ENCODE measurements around the gene ZNF407. TPM values are rescaled to one million over a fixed set of nuclear protein-coding genes. Genes with fewer than 3 reads are reported as not detected.

ZNF407 gene
- total RNA-seq, 1 experiment from 2014 or later = 15.9 TPM

GRCh38 chr18:75073654-75074053, 476.0 kb downstream of the ZNF407 start:
- Histone ChIP-seq H3K9me3 (ENCODE audit: low read depth, low read length, poor library complexity, severe bottlenecking) (no peaks in the 10 kb centered on the region), H3K27ac (ENCODE audit: low read depth, low read length, poor library complexity, severe bottlenecking) (no peak overlapping the region), H3K36me3 (ENCODE audit: insufficient read depth, low read length, poor library complexity, severe bottlenecking) (no peaks in the 10 kb centered on the region), H3K27me3 (replicated peaks; ENCODE audit: insufficient read depth, low read depth, low read length, poor library complexity) (no peaks in the 10 kb centered on the region), H3K4me1 (ENCODE audit: insufficient read depth, low read length, poor library complexity, severe bottlenecking) (peaks cover 8% of the 10 kb centered on the region), H3K4me3 (ENCODE audit: low read depth, low read length, poor library complexity, severe bottlenecking) (no peak overlapping the region)
- ChIA-PET CTCF (no interaction called here), POLR2A (ENCODE audit: low non-redundant PET) (no interaction called here)
- no TSS peak for BruUV-seq (replicated peaks)
- DNase-seq (ENCODE audit: low spot score) = no peak
- no peak for TF ChIP-seq EZH2 (IDR thresholded peaks at IDR 0.05; ENCODE audit: borderline replicate concordance, low read depth, low read length, poor library complexity, severe bottlenecking)
- TF ChIP-seq CTCF (conservative IDR thresholded peaks at IDR 0.05; ENCODE audit: low read depth, low read length) = no peak
- intact Hi-C loops (cut with micrococcal nuclease; ENCODE audit: unreplicated experiment) = no loop called here

DNA sequence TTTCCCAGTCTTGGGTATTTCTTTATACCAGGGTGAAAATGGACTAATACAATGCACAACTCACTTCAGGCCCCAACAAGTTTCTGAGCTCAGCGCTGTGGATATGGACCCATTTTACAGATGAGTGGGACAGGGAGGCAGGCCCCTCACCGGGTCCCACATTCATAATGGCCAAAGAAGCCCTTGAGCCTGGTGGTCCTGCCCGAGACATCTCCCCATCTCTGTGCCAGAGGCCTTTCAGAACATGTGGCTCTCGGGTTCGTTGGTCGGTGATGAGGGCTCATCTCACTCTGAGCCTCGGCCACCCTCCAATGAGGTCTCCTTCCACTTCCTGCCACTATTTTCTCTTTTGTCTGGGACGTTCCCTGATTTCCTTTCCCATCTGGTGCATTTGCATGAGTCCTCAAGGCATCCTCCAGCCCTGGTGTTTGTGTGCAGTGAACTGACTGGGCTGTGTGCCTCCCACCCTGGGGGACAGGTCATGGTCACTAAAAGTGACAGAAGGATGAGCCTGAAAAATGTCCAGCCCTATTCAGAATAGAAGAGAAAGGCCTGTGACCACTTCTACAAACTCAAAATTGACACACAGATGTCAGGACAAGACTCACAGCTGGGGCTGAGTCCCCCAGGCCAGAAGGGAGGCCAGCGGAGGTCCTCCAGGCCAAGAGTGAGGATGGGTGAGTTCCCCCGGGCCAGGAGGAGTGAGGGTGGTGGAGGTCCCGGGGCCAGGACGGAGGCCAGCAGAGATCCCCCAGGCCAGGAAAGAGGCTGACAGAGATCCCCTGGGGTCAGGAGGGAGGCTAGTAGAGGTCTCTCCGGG, 476.7 kb downstream of the ZNF407 start:
- no peak for DNase-seq (ENCODE audit: low spot score)
- H3K27ac ChIP-seq (ENCODE audit: low read depth, low read length, poor library complexity, severe bottlenecking) = no peak overlapping the region
- intact Hi-C loops (cut with micrococcal nuclease; ENCODE audit: unreplicated experiment) = no loop called here
- H3K4me3 ChIP-seq (ENCODE audit: low read depth, low read length, poor library complexity, severe bottlenecking) = no peak overlapping the region
- ChIA-PET CTCF (no interaction called here), POLR2A (ENCODE audit: low non-redundant PET) (no interaction called here)
- no peaks in the 10 kb centered on the region for H3K36me3 ChIP-seq (ENCODE audit: insufficient read depth, low read length, poor library complexity, severe bottlenecking)
- TF ChIP-seq EZH2 (IDR thresholded peaks at IDR 0.05; ENCODE audit: borderline replicate concordance, low read depth, low read length, poor library complexity, severe bottlenecking) (no peak), CTCF (conservative IDR thresholded peaks at IDR 0.05; ENCODE audit: low read depth, low read length) (no peak)
- peaks cover 8% of the 10 kb centered on the region for H3K4me1 ChIP-seq (ENCODE audit: insufficient read depth, low read length, poor library complexity, severe bottlenecking)
- no peaks in the 10 kb centered on the region for H3K9me3 ChIP-seq (ENCODE audit: low read depth, low read length, poor library complexity, severe bottlenecking)
- no peaks in the 10 kb centered on the region for H3K27me3 ChIP-seq (replicated peaks; ENCODE audit: insufficient read depth, low read depth, low read length, poor library complexity)
- no TSS peak for BruUV-seq (replicated peaks)

- intact Hi-C loops (cut with micrococcal nuclease; ENCODE audit: unreplicated experiment) = no loop called here
- CTCF ChIA-PET = no interaction called here
These were observed 477.3 kb downstream of the ZNF407 start for GRCh38 chr18:75075016-75075305.

More at GRCh38 chr18:75075016-75075305, 477.3 kb downstream of the ZNF407 start:
- Histone ChIP-seq H3K36me3 (ENCODE audit: insufficient read depth, low read length, poor library complexity, severe bottlenecking) (no peaks in the 10 kb centered on the region), H3K27me3 (replicated peaks; ENCODE audit: insufficient read depth, low read depth, low read length, poor library complexity) (no peaks in the 10 kb centered on the region), H3K4me1 (ENCODE audit: insufficient read depth, low read length, poor library complexity, severe bottlenecking) (peaks cover 8% of the 10 kb centered on the region), H3K9me3 (ENCODE audit: low read depth, low read length, poor library complexity, severe bottlenecking) (no peaks in the 10 kb centered on the region), H3K4me3 (ENCODE audit: low read depth, low read length, poor library complexity, severe bottlenecking) (no peak overlapping the region), H3K27ac (ENCODE audit: low read depth, low read length, poor library complexity, severe bottlenecking) (no peak overlapping the region)
- no peak for DNase-seq (ENCODE audit: low spot score)
- BruUV-seq (replicated peaks) = no TSS peak
- POLR2A ChIA-PET (ENCODE audit: low non-redundant PET) = no interaction called here
- no peak for TF ChIP-seq CTCF (conservative IDR thresholded peaks at IDR 0.05; ENCODE audit: low read depth, low read length)
- TF ChIP-seq EZH2 (IDR thresholded peaks at IDR 0.05; ENCODE audit: borderline replicate concordance, low read depth, low read length, poor library complexity, severe bottlenecking) = no peak

Data from A673 (cell line).